HG02970 (cell line): ENCODE data around the gene EHHADH.

Experiments used
- ATAC-seq: cut with Tn5 transposase; IDR thresholded peaks from one replicate; pipeline ENCODE4 v1.9.1; 2021; ENCODE audit warnings: mild to moderate bottlenecking, moderate library complexity, moderate number of reproducible peaks; ENCODE audit not compliant: unreplicated experiment, low FRiP score

Gene EHHADH

DNA sequence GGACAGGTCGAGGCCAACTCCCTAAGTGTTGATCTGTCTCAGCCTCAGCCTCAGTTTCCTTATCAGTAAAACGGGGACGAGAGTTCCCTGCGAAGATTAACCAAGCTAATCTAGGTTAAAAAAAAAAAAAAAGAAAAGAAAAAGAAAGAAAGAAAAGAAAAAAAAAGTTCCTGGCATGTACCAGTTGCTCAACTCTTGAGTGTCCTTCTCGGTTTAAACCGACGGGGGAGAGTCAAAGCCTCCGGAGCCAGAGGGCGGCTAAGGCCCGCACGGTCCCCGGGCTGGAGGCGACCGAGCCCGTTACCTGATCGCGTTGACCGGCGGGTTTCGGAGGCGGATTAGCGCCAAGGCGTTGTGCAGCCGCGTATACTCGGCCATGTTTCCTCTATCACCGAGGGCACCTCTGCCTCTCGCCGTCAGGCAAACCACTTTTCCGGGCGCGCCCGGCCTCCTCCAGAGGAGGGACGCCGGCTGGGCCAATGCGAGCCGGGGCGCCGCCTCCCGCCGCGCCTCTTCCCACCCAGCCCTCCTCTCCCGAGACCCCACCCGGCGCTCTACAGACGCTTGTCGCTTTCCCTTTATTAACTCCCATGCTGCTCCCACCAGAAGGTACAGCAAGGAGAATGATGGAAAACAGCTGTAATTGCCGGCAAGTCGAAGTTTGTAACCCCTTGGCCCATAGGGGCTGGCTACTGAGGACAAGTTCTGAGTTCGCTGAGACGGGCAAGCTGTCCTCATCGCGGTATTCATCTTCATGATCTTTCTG, at the start of gene EHHADH:
Gene EHHADH, minus strand, starts transcription at position 405 of the 766 bp plus-strand sequence. Its CDS starts 27 bp downstream, at position 378.
- no peak for ATAC-seq

DNA sequence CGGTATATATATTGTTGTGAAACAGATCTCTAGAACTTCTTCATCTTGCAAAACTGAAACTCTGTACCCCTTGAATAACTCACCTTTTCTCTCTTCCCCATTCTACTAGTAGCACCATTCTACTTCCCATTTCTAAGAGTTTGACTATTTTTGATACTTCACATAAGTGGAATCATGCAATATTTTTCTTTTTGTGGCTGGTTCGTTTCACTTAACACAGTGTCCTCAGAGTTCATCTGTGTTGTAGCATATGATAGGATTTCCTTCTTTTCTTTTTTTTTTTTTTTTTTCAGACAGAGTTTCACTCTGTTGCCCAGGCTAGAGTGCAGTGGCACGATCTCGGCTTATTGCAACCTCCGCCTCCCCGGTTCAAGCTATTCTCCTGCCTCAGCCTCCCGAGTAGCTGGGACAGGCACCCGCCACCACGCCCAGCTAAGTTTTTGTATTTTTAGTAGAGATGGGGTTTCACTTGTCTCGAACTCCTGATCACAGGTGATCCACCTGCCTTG, 46.1 kb upstream of the EHHADH start:
- ATAC-seq = peak; percentile 46

DNA sequence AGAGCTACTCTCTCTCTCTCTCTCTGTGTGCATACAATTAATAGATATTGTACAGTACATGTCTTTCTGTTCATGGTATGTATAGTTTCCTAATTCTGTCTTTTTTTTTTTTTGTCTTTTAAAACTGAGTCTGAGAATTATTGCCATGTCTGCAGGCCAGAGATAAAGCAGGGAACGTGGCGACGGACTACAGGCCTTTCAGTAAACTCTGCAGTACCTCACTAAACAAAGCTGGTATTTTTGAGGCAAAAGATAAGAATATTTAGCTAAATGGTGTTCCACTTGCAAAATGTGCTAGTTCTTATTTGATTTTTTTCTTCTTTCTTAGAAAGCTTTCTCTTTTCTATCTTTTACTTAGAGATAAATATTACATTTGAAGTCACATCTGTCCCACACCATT, 44.0 kb upstream of the EHHADH start:
- ATAC-seq = no peak

GRCh38 chr3:185292238-185292637, 38.4 kb upstream of the EHHADH start:
- ATAC-seq = no peak

GRCh38 chr3:185290266-185290665, 36.4 kb upstream of the EHHADH start:
- ATAC-seq = no peak

DNA sequence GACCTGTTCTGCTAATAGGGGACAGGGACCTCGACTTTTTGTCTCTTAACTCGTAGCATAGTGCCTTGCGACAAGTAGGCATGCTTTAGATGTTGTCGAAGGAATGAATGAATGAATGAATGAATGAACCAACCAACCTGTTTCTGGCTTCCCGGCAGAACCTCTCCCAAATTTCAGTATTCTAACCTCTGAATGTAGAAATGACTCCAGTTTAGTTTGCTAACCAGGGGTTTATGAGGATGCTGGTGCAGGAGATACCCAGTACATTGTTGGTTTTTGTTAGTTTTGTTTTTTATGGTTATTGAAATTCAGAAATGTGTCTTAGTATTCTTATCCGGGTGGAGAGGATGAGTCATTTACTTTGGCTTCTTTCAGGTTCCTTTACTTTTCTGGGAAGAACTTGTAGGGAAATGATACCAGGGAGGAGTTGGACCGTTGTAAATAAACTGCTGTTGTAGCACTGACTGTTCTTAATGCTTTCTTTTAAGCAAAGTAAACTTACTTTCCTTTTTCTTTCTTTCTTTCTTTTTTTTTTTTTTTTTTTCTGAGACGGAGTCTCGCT, 29.6 kb upstream of the EHHADH start:
- ATAC-seq = no peak

DNA sequence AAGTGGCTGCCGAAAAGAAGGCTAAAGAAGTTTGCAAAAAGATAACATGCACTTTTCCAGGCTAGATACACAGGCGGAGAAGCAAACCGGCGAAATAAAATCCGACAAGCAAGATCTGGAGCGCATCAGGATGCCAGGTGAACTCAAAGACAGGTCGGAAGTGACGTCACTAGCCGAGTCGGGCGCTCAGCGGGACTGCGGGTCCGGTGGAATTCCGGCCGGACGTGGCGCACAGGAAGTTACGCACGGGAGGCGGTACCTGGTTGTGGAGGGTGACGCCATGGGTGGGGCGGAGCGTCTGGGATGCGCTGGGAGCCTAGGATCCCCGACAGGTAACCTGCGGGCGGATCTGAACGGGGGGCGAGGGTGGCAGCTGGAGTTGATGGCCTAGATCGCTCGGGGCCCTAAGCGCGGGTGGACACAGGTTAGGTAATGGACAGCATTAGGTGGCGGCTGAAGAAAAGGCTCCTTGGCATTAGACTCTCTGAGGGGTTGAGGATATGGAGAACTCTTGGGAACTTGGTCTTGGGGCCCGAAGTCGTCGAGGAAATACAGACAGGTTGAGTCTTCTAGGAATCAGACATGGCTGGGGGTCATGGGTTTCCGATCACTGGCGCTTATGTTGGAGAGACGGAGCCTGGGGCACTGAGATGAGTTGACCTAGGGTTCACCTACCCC, 29.0 kb upstream of the EHHADH start:
- ATAC-seq = peak; percentile 95

- ATAC-seq = no peak
Measured at GRCh38 chr3:185280572-185281365, 26.9 kb upstream of the EHHADH start.

- no peak for ATAC-seq
Measured at GRCh38 chr3:185279587-185280138, 25.8 kb upstream of the EHHADH start.

- no peak for ATAC-seq
Measured at GRCh38 chr3:185276415-185276814, 22.6 kb upstream of the EHHADH start.

- ATAC-seq = no peak
Measured at GRCh38 chr3:185272033-185272432, 18.2 kb upstream of the EHHADH start.

GRCh38 chr3:185270956-185271332, 17.1 kb upstream of the EHHADH start:
- no peak for ATAC-seq

DNA sequence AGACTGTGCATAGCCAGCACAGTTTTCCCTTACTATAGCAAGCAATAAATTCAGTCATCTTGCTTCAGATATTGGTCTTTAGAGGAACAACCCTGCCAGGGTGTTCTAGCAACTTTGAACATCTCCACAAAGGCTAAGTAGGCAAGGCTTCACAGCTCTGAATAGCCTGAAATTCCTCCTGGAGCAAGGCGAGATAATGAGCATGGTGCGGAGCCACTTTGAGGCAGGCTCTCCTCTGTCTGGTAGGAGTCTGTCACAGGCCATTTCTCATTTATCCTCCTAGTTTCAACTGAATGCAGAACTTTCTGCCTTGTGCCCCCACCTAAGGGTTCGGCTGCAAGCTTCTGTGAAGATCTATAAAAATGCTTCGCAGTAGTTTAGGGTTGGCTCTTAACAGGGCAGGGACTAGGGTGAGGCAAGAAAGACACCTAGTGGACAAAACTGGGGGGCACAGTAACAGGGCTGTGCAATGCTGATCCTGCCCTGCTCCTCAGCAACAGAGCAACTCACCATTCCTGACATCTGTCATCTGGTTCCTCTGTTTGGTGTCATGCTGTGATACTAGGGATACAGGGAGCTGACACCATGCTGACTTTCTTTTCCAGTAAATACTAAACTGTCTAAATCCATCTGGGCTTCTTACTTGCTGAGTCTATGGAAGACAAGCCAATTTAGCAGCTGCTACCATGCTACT, 16.6 kb upstream of the EHHADH start:
- ATAC-seq = no peak

GRCh38 chr3:185268194-185268962, 14.5 kb upstream of the EHHADH start:
- ATAC-seq = no peak

GRCh38 chr3:185267193-185267592, 13.3 kb upstream of the EHHADH start:
- no peak for ATAC-seq

DNA sequence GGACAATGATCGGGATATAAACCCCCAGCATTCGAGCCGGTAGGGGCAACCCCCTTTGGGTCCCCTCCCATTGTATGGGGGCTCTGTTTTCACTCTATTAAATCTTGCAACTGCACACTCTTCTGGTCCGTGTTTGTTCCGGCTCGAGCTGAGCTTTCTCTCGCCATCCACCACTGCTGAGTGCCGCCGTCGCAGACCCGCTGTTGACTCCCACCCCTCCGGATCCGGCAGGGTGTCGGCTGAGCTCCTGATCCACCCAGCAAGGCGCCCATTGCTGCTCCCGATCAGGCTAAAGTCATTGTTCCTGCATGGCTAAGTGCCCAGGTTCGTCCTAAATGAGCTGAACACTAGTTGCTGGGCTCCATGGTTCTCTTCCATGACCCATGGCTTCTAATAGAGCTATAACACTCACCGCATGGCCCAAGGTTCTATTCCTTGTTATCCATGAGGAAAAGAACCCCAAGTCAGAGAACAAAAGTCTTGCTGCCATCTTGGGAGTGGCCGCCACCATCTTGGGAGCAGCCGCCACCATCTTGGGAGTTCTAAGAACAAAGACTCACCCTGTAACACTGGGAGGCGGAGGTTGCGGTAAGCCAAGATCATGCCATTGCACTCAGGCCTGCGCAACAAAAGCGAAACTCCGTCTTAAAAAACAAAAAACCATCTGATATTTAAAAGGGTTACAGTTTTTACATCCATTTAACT, 11.2 kb upstream of the EHHADH start:
- ATAC-seq = no peak

GRCh38 chr3:185263423-185263822, 9.6 kb upstream of the EHHADH start:
- no peak for ATAC-seq

DNA sequence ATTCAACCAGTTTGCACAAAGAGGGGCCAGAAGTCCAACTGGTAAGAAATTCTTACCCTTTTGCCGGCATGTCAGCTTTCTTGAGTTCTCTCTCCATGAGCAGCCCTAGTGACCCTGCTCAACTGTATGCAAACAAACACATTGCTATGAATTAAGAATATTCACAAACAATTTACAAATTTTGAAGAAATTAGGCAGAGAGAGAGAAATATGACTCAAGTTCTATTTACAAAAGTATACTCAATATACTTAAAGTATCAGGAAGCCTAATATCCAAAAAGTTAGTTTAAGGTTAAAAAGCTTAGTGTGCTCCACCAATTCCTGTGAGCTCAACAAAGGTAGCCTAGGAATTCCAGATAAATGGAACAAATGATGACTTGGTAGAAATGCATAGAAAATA, 3.5 kb upstream of the EHHADH start:
- no peak for ATAC-seq
